ENCODE data around the gene ELP1. TPM values are rescaled to one million over a fixed set of nuclear protein-coding genes. Genes with fewer than 3 reads are reported as not detected.
A peak's percentile ranks its signal among the peaks of the same experiment; 100 is the strongest.

Gene ELP1
- total RNA-seq, 4 donors from 2014 or later = 15.2 to 23.3 (median 18.9) TPM

- no peak for TF ChIP-seq POLR2AphosphoS5 (IDR thresholded peaks at IDR 0.05)
- H3K4me3 ChIP-seq = no peak overlapping the region
- no peak for ATAC-seq
- WGBS, 2 donors (ENCODE audit: low coverage in 1 of 2) = 28 to 64% methylated on average over 5 to 6 of the region's 6 CpGs
- peak overlapping the region in 1 of 4 donors; percentile 5 for H3K27ac ChIP-seq
- no peaks in the 10 kb centered on the region for H3K27me3 ChIP-seq
- H3K36me3 ChIP-seq = peaks cover 0 to 23% of the 10 kb centered on the region in 2 donors
- H3K9me3 ChIP-seq = no peaks in the 10 kb centered on the region
- peaks cover 0 to 10% (median 0%) of the 10 kb centered on the region in 3 donors for H3K4me1 ChIP-seq
Observed at GRCh38 chr9:108960331-108960730, 26.4 kb upstream of the ELP1 start.

GRCh38 chr9:108956631-108957026 is 22.7 kb upstream of the ELP1 start:
- no peak overlapping the region for H3K4me3 ChIP-seq
- H3K36me3 ChIP-seq = peaks cover 0 to 17% of the 10 kb centered on the region in 2 donors
- ATAC-seq = no peak
- H3K9me3 ChIP-seq = no peaks in the 10 kb centered on the region
- H3K4me1 ChIP-seq = peaks cover 0 to 21% (median 3%) of the 10 kb centered on the region in 3 donors
- H3K27ac ChIP-seq = no peak overlapping the region
- no peaks in the 10 kb centered on the region for H3K27me3 ChIP-seq
- no peak for TF ChIP-seq EP300 (IDR thresholded peaks at IDR 0.05)
- TF ChIP-seq, protein P1, sequence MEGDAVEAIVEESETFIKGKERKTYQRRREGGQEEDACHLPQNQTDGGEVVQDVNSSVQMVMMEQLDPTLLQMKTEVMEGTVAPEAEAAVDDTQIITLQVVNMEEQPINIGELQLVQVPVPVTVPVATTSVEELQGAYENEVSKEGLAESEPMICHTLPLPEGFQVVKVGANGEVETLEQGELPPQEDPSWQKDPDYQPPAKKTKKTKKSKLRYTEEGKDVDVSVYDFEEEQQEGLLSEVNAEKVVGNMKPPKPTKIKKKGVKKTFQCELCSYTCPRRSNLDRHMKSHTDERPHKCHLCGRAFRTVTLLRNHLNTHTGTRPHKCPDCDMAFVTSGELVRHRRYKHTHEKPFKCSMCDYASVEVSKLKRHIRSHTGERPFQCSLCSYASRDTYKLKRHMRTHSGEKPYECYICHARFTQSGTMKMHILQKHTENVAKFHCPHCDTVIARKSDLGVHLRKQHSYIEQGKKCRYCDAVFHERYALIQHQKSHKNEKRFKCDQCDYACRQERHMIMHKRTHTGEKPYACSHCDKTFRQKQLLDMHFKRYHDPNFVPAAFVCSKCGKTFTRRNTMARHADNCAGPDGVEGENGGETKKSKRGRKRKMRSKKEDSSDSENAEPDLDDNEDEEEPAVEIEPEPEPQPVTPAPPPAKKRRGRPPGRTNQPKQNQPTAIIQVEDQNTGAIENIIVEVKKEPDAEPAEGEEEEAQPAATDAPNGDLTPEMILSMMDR (IDR thresholded peaks at IDR 0.05) = no peak
- no peak for TF ChIP-seq POLR2AphosphoS5 (IDR thresholded peaks at IDR 0.05)
- TF ChIP-seq POLR2A (IDR thresholded peaks at IDR 0.05) = no peak

- Histone ChIP-seq H3K4me1 (peaks cover 0 to 21% (median 3%) of the 10 kb centered on the region in 3 donors), H3K27me3 (no peaks in the 10 kb centered on the region), H3K4me3 (no peak overlapping the region), H3K27ac (no peak overlapping the region), H3K9me3 (no peaks in the 10 kb centered on the region), H3K36me3 (peaks cover 0 to 21% of the 10 kb centered on the region in 2 donors)
- ATAC-seq = no peak
- TF ChIP-seq POLR2A (IDR thresholded peaks at IDR 0.05) = no peak
- TF ChIP-seq, protein P1 (IDR thresholded peaks at IDR 0.05) = no peak
- TF ChIP-seq POLR2AphosphoS5 (IDR thresholded peaks at IDR 0.05) = no peak
- TF ChIP-seq EP300 (IDR thresholded peaks at IDR 0.05) = no peak
- 80 to 90% methylated on average over 3 to 4 of the region's 4 CpGs for WGBS, 2 donors (ENCODE audit: low coverage in 1 of 2)
Observed at GRCh38 chr9:108956022-108956630, 22.2 kb upstream of the ELP1 start.

- ATAC-seq = no peak
- Histone ChIP-seq H3K9me3 (no peaks in the 10 kb centered on the region), H3K27ac (peak overlapping the region; percentile 29 to 59 (median 53)), H3K4me1 (peaks cover 0 to 11% (median 3%) of the 10 kb centered on the region in 3 donors), H3K36me3 (peaks cover 0 to 14% of the 10 kb centered on the region in 2 donors), H3K4me3 (no peak overlapping the region), H3K27me3 (no peaks in the 10 kb centered on the region)
- TF ChIP-seq, protein P1 (IDR thresholded peaks at IDR 0.05) = peak; percentile 47 to 72 (median 63)
- TF ChIP-seq POLR2A (IDR thresholded peaks at IDR 0.05) (no peak), POLR2AphosphoS5 (IDR thresholded peaks at IDR 0.05) (peak; percentile 8)
- 0 to 1% methylated on average over 3 of the region's 3 CpGs for WGBS, 2 donors (ENCODE audit: low coverage in 1 of 2)
Observed at GRCh38 chr9:108953983-108954574, 20.2 kb upstream of the ELP1 start.

DNA sequence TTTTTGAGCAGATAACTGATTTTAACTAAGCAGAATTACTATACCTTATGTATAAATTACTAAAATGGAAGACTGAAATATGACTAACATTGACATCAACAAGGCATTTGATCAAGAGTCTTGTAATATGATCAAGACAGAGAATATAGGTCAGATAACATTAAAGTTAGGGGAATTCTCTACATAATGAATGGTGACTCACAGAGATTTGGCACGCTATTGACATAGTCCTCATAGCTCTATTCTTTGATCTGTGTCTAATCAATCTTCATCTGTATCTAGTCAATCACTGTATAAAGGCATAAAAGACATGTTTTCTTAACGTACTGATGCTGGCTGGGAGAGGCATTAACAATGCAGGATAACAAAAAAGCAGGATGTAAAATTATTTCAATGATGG is 17.7 kb upstream of the ELP1 start:
- Histone ChIP-seq H3K4me3 (no peak overlapping the region), H3K9me3 (no peaks in the 10 kb centered on the region), H3K27ac (no peak overlapping the region), H3K36me3 (peaks cover 0 to 25% of the 10 kb centered on the region in 2 donors), H3K27me3 (no peaks in the 10 kb centered on the region), H3K4me1 (peaks cover 0 to 11% (median 3%) of the 10 kb centered on the region in 3 donors)
- no peak for ATAC-seq
- 79 to 89% methylated on average over 2 of the region's 2 CpGs for WGBS, 2 donors (ENCODE audit: low coverage in 1 of 2)
- no peak for TF ChIP-seq POLR2A (IDR thresholded peaks at IDR 0.05)
- no peak for TF ChIP-seq POLR2AphosphoS5 (IDR thresholded peaks at IDR 0.05)
- TF ChIP-seq EP300 (IDR thresholded peaks at IDR 0.05) = no peak

- Histone ChIP-seq H3K4me3 (no peak overlapping the region), H3K27me3 (no peaks in the 10 kb centered on the region), H3K36me3 (peaks cover 0 to 33% of the 10 kb centered on the region in 2 donors), H3K27ac (no peak overlapping the region), H3K4me1 (peaks cover 0 to 11% (median 3%) of the 10 kb centered on the region in 3 donors), H3K9me3 (no peaks in the 10 kb centered on the region)
- TF ChIP-seq, protein P1 (IDR thresholded peaks at IDR 0.05) = no peak
- TF ChIP-seq POLR2A (IDR thresholded peaks at IDR 0.05) (no peak), EP300 (IDR thresholded peaks at IDR 0.05) (no peak), POLR2AphosphoS5 (IDR thresholded peaks at IDR 0.05) (no peak)
- no peak for ATAC-seq
- WGBS, 2 donors (ENCODE audit: low coverage in 1 of 2) = 87 to 89% methylated on average over 1 of the region's 1 CpG
Observed at GRCh38 chr9:108950168-108950567, 16.2 kb upstream of the ELP1 start.
